NCI-H226 (cell line): ENCODE measurements around the gene PPIL6.

ENCODE experiments used
- DNase-seq: peaks from one replicate; pipeline ENCODE4 v3.0.0-alpha.2; 2015

The PPIL6 gene

DNA sequence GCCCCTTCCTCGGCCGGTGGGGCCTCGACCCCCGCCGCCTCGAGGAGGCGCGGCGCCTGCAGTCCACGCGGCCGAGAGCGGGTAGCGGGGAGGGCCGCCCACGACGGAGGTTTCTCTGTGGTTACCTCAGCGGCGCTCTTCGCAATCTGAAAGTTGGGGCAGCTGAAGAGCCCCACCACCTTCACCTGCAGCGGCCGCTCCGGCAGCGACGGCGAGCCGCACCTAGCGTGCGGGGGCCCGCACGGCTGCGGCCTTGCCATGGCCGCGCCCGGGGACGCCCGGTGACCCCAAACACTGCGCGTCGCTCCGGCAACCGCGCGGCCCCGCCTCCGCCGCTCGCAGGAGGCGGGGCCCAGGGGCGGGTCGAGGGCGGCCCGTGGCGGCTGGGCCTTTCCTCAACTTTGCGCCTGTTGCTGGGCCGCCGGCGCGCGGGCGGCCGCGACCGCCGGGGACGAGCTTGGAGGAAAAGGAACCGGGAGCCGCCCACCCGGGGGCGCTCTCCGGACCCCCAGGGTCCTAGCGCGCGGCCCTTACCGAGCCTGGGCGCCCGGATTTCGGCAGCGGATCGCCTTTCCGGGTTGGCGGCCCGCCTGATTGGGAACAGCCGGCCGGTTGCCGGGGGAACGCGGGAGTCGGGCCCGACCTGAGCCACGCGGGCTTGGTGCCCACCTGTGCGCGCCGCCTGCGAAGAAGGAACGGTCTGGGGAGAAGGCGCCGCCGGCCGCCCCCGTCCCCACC, at the start of gene PPIL6, which contains the start of gene SMPD2:
TSS of gene PPIL6 (minus strand) at position 298 of the 738 bp plus-strand sequence. CDS start at position 260, 38 bp downstream.
TSS of gene SMPD2 (plus strand) at position 394 of the 738 bp plus-strand sequence. CDS start 398 bp downstream, outside the sequence.
- peak; percentile 76 for DNase-seq

DNA sequence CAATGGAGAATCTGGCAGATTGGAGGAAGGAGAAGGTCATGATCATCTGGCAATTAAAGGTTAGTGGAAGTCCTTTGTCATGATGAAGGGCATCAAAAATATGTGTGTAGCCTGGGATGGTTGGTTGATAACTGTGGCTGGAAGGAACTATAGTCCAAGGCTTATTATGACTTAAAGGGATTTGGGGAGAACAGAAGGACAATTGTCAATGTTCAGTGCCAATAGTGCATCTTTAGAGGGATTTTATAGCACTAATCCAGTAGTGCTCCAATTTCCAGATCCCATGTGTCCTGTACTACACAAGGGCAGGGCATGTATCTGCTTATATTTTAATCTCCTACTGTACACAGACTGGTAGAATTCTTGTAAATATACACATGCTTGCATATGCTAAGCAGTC, 47.6 kb upstream of the PPIL6 start:
- no peak for DNase-seq

DNA sequence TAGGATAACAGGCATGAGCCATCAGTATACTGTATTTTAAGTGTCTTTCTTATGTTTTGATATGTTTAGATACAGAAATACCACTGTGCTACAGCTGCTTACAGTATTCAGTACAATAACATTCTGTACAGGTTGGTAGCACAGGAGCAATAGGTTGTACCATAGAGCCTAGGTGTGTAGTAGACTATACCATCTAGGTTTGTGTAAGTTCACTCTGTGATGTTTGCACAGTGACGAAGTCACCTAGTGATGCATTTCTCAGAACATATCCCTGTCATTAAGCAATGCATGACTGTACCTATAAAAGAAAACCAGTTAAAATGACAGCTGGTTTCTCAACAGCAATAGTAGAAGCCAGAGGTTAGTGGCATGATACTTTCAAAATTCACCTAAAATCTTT, 45.6 kb upstream of the PPIL6 start:
- no peak for DNase-seq

DNA sequence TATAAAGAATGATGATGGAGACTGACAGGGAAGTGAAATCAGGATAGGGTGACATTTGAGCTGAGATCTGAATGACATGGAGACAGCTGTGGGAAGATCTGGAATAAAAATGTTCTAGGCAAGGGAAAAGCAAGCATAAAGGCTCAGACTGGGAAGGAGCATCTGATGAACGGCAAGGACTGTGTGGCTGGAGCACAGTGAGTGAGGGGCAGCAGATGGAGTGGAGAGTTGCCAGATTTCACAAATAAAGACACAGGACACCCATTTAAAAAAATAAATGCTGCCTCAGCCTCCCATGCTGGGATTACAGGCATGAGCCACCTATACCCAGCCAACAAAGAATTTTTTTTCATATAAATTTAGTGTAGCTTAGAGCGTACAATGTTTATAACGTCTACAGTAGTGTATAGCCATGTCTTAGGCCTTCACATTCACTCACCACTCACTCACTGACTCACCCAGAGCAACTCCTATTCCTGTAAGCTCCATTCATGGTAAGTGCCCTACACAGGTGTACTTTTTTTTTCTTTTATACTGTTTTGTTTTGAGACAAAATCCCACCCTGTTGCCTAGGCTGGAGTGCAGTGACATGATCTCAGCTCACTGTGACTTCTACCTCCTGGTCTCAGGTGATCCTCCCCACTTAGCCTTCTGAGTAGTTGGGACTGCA, 45.0 kb upstream of the PPIL6 start:
- no peak for DNase-seq

DNA sequence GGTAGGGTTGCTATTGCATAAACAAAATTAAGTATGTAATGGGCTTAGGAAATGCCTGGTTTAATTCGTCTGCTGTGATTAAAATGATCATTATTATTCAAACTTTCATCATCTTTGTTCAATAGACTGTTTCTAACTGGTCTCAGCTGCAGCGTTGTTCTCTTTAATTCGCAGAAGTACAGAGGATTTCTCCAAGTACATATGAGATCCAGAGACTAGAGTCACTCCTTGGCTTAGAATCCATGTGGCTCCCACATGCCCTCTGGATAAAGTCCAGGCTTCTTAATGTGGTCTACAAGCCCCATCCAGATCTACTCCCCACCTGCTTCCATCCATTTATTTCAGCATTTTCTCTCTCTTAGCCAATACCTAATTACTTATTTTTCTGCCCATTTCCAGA, 43.7 kb upstream of the PPIL6 start:
- DNase-seq = no peak

DNA sequence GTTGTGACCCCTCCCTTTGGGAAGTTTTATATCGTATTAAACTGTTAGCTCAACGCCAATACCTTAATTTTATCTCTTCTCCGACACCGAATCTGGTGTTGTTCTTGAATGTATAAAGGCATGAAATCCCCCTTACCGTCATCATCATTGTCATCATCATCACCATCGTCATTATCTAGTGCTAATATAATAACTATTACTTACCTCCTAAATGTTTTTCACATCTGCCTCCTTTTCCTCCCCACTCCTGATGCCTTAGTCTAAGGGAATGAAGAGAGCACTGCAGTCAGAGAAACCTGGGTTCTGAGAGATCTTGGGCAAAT, 43.3 kb upstream of the PPIL6 start:
- no peak for DNase-seq

DNA sequence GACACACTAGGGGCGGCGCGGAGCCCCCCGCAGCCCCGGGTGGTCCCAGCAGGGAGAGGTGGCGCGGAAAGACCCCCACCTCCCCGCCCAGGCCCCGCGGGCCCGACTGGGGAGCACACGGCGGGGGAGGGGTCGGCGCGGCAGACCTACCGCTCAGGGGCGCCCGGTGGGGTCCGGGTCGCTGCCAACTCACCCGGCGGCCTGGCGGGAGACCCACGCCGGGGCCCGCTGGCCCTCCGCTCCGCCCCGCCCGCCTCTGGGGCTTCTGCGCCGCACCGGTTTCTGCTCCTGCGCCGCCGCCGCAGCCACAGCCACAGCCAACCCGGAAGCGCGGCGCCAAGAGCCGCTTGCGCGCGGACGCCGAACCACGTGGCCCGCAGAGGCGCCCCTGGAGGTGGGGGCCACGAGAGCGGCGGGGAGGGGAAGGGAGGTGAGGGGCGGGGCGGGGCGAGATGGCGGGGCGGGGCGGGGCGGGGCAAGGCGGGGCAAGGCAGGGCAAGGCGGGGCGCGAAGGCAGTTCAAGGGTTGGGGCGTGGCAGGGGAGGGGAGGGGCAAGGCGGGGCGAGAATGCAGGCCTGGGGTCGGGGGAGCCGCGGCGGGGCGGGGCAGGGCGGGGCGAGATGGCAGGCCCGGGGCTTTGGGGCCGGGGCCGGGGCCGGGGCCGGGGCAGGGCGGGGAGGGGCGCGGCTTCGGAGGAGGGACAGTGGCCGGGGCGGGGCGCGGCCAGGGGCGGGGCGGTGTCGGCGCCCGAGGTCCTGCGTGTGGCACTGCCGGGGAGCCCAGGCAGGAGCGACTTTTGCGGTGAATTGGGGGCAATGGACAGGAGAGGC, 42.7 kb upstream of the PPIL6 start, which contains the start of gene ZBTB24:
TSS of gene ZBTB24 (minus strand) at position 315 of the 830 bp plus-strand sequence. CDS start 1,193 bp downstream, outside the sequence.
- peak; percentile 85 for DNase-seq

DNA sequence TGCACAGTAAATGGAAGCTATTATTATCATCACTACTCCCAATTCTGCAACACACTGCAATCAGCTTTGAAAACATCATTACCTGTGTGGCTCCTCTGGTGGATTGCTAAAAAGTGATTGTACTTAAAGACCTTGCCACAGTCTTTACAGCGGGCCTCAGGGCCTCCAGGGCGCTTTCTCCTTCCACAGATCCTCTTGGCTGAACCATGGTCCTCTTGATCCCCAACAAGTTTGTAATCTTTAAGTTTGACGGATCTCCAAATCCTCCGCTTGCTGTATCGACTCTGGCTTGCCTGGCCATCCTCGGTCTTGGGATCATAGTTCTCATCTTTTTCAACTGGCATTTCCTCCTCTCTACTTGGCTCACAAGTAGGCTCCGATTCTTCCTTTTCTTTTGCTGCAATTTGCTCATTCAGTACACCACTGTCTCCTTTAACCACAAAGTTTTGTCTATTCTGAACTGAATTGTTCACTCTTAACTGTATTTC, 40.6 kb upstream of the PPIL6 start:
- DNase-seq = no peak

DNA sequence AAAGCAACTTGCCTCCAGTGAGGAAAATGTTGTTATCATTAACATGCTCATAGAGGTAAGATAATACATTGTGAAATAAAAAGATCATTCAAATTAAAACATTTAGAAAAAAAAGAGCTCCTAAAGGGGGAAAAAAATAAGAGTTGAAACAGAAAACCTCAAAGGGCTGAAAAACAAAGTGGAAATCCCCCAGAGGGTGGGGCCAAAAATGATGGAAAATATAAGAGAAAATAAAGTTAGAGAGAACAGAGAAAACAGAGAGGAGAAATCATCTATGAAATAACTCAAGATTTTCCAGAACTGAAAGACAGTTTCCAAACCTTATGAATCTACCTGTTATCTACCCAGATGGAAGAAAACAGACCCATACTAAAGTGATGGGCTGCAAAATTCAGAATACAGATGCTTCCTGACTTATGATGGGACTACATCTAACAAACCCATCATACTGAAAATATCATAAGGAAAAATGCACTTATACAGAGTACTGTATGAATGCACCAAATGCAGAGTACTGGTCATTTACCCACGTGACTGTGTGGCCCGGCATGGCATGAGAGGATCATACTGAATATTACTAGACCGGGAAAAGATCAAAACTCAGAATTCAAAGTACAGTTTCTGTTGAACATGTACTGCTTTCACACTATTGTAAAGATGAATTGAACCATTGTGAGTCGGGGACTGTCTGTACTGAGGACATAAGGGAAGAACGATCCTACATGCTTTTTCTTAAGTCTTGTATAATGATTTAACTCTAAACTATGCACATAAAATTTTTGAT, 38.6 kb upstream of the PPIL6 start:
- DNase-seq = no peak

DNA sequence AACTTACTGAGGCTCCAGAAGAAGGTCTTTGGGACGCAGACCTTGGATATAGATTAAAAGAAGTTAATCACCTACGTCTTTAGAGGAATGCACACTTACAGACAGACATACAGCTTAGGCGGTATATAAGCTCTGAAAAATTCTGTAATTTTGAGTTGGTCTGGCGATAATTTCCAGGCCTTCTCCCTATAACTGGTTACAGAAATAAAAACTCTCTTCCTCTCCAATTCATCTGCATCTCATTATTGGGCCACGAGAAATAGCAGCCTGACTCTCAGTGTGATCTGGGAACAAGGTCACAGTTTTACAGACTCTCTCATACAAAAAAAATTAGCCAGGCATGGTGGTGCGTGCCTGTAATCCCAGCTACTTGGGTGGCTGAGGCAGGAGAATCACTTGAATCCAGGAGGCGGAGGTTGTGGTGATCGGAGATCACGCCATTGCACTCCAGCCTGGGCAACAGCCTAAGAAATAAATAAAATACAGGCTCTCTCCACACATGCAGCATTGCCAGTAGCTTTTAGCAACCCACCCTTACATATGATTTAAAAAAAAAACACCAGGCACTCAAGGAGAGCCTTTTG, 37.9 kb upstream of the PPIL6 start:
- DNase-seq = no peak

DNA sequence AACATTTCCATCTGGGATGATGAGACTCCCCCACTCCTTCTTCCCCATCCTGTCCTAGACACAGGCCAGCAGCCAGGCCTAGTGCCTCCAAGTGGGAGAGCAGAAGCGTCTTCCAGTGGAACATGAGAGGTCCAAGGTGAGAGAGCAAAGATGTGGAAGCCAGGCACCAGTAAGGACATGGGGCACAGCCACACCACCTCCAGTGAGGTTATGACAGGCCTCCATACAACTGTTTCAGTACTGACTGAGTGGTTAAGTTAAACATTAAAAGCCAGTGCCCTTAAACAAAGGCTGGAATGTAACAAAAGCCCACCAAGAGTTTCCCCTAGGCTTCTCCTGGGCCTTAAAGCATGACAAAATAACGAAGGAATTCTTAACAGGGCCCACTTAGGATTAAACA, 37.3 kb upstream of the PPIL6 start:
- DNase-seq = no peak

DNA sequence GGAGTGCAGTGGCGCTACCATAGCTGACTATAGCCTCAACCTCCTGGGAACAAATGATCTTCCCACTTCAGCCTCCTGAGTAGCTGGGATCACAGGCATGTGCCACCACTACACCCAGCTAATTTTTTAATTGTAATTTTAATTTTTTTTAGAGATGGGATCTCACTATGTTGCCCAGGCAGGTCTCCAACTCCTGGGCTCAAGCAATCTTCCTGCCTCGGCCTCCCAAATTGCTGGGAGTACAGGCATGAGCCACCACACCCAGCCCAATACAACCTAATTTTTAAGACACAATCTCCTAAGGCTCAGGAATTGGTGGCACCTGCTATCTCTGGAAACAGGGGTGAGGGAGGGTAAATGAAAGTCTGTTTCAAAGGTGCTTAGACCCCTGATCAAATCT, 36.8 kb upstream of the PPIL6 start:
- no peak for DNase-seq

DNA sequence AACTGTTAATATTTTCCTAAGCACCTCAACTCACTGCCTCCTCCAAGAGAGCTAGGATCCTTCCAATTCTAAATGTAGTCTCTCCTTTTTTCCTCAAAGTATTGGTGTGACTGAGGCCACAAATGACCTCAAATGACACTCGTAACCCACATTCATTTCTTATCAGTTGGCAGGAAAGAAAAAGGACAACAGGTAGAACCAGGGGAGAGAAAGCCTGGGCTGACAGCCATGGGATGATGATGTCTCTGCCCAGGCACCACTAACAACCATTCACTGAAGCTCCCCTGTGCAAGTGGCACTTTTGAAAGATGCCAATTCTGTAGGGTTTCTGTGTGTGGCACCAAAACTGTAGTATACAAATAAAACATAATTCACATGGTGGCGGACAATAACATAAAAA, 35.2 kb upstream of the PPIL6 start:
- DNase-seq = no peak

DNA sequence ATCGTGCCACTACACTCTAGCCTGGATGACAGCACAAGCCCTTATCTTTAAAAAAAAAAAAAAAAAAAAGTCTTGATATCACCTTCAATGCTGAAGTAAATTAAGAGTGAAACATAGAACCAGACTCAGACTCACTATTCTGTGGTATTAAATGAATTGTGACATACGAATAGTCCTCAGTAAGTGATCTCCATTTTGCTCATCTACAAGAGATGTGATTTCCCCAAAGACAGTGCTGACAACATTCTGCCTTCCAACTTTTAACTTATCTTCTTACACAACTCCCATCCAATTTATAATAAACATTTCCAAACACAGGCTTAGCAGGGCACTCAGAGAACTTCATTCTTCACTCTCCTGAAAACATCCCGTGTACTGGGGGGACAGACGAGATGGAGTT, 34.6 kb upstream of the PPIL6 start:
- no peak for DNase-seq

DNA sequence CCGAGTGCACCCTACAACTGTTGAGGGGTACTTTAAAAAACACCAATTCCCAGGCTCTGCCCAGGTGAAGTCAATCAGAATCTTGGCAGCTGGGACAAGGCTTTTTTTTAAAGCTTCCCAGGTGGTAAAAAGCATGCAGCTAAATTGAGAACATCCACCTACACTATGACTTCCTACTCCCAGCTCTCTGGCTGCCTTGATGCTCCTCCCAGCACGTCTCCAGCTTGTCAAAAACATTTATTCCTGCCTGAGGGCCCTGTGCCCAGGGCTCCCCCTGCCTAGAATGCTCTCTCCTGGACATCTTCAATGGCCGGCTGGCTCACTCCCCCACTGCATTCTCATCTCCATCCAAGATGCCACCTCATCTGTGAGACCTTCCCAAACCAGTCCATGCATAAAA, 32.7 kb upstream of the PPIL6 start:
- no peak for DNase-seq

DNA sequence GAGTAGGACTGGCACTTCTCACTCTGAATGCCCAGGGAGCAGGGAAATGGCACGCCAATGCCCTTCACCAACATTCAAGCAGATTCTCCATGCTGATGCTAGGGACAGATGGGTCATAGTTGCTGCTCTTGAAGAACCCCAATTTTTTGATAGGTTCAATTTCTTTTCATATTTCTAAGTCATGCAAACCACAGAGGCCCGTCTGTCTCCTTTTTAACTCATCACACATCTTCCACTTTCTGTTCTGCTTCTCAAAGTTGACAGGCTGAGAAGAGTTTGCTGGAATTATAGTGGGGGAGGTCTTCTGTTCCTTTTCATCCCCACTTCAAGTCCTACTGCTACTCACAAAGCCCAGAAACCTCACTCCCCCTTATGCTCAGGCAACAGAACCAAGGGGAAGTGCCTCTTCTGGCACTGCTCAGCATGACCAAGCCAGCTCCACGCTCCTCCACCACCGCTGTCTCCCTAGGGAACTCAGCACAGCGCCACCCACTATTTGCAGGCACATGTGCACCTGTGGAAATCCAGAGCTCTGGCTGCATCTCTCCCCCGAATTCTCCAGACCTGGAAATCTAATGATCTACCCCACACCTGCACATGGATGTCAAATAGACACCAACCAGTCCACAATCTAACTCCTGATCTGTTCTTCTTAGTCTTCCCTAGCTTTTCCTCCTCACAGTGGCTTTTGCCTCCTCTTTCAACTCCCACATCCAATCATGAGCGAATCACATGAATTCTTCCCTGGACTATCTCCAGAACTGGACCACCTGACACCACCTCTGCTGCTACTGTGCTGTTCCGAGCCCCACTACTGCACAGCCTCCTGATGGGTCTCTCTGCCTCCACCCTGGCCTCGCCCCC, 31.9 kb upstream of the PPIL6 start:
- DNase-seq = no peak

DNA sequence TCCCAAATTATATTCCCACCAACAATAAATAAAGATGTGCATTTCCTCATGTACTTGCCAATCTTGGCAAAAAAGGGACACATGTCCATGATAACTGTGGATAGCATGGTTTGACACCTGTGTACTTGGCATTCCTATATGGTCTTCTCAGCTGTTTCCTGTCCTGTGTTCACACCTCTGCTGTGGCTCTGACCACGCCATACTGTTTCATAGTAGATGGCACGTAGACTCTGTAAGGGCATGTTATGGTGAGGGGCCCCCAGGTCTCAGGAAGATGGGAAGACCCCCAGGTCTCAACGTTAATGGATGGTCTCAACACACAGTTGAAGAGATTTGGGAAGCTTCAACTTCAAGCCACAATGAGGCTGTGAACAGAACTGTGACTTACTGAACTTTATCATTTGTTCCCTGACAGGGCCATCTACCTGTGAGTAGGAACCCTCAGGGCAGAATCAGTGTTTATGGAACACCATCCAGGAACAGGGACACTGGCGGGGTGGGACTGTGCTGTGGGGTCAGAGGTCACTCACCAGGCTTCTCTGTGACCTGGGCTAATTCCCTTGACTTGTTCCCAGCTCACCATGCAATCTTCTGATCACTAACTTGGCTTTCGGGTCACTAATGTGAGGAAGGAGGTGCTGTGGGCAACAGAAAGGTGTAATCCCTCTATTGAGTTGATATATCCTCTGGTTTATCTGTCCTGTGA, 30.8 kb upstream of the PPIL6 start:
- DNase-seq = no peak

DNA sequence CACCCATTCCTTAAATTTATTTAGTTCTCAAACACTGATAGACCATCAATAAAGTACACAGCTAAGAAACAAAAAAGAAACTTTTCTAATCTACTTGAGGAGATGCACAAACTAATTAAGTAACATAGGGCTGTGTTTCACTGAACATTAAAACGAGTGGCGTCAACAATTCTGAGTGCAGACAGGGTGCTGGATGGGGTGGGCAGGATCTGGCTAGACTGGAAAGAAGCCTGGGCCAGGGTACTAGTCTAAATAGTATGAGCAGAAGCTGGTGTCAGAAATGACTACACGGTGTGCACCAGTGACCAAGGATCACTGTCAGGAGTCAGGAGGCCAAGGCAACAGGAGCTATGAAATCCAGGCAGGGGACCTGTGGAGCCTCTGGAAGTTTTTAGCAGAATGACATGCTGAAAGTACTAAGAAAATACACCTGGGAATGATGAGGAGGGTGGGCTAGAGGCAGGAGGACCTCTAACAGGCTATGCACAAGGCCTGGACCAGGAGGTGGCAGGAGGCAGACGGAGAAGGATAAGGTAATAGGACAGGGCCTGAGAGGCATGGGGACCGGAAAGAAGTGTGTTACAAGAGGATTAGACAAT, 29.3 kb upstream of the PPIL6 start:
- no peak for DNase-seq

DNA sequence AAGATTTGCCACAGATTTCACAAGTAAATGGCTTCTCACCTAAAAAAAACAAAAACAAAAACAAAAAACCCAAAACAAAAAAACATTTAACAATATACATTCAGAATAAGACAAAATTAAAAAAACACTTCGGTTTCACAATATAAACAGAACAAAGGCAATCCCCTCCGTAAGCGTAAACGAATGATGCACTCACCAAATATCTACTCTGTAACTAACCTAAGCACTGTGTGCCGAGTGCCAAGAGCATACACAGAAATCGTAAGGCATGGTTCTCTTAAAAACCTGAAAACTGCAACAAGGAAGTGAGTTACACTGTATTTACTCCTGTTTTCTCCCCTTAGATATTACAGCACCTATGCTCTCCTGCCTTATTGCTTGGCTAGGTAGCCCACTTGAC, 27.3 kb upstream of the PPIL6 start:
- DNase-seq = no peak
